SK-N-SH treated with all-trans-retinoic acid at 6 μM for 48 hours (cell line): ENCODE results near the gene RTRAF.

Experiments used
- ATAC-seq: fragments of 200-7000 bp; cut with Tn5 transposase; 3 replicates; pipeline ENCODE4 v1.9.1; 2020; ENCODE audit warnings: mild to moderate bottlenecking, moderate library complexity
- ARNTL ChIP-seq: fragments of 450-650 bp; formaldehyde crosslinking; IDR thresholded peaks from 2 replicates; pipeline ENCODE4 v1.5.0; 2020; ENCODE audit warnings: low read depth, mild to moderate bottlenecking, moderate library complexity, borderline replicate concordance
- CSDC2 ChIP-seq: fragments of 250-450 bp; sonication (Bioruptor Pico); IDR thresholded peaks from 2 replicates; pipeline ENCODE4 v1.5.0; 2020; ENCODE audit warnings: mild to moderate bottlenecking, moderate library complexity
- ESRRG ChIP-seq: fragments of 250-450 bp; sonication (Bioruptor Pico); IDR thresholded peaks from 2 replicates; pipeline ENCODE4 v1.6.1; 2021; ENCODE audit warnings: mild to moderate bottlenecking
- GLIS3 ChIP-seq: fragments of 250-450 bp; sonication (Bioruptor Pico); IDR thresholded peaks from 2 replicates; pipeline ENCODE4 v1.5.0; 2020; ENCODE audit warnings: mild to moderate bottlenecking, moderate library complexity
- PPARA ChIP-seq: fragments of 250-450 bp; sonication (Bioruptor Pico); IDR thresholded peaks from 2 replicates; pipeline ENCODE4 v1.5.0; 2020; ENCODE audit warnings: mild to moderate bottlenecking, borderline replicate concordance
- RARB ChIP-seq: fragments of 250-450 bp; sonication (Bioruptor Pico); IDR thresholded peaks from 2 replicates; pipeline ENCODE4 v1.8.0; 2021; ENCODE audit warnings: mild to moderate bottlenecking, moderate library complexity
- SNAI2 ChIP-seq: fragments of 250-450 bp; sonication (Bioruptor Pico); IDR thresholded peaks from 2 replicates; pipeline ENCODE4 v1.5.0; 2020; ENCODE audit warnings: mild to moderate bottlenecking, moderate library complexity
- TOX ChIP-seq: fragments of 250-450 bp; sonication (Bioruptor Pico); IDR thresholded peaks from 2 replicates; pipeline ENCODE4 v1.8.0; 2021; ENCODE audit warnings: mild to moderate bottlenecking, moderate library complexity, borderline replicate concordance
- ZC3H10 ChIP-seq: fragments of 250-450 bp; sonication (Bioruptor Pico); IDR thresholded peaks from 2 replicates; pipeline ENCODE4 v1.5.1; 2021; ENCODE audit warnings: mild to moderate bottlenecking, moderate library complexity
- ZFP3 ChIP-seq: fragments of 250-450 bp; sonication (Bioruptor Pico); IDR thresholded peaks from 2 replicates; pipeline ENCODE4 v1.5.0; 2020; ENCODE audit warnings: mild to moderate bottlenecking, moderate library complexity
- ZFP30 ChIP-seq: fragments of 450-650 bp; formaldehyde crosslinking; IDR thresholded peaks from 2 replicates; pipeline ENCODE4 v1.5.0; 2022; ENCODE audit warnings: mild to moderate bottlenecking, moderate library complexity
- ZNF565 ChIP-seq: fragments of 450-650 bp; formaldehyde crosslinking; conservative IDR thresholded peaks from 2 replicates; pipeline ENCODE4 v1.5.0; 2020; ENCODE audit warnings: low read depth, mild to moderate bottlenecking, moderate library complexity
- TF ChIP-seq, protein P1 (sequence below): fragments of 250-450 bp; sonication (Bioruptor Pico); IDR thresholded peaks from 2 replicates; pipeline ENCODE4 v1.8.0; 2021; ENCODE audit warnings: low read depth, mild to moderate bottlenecking, moderate library complexity, borderline replicate concordance
- TF ChIP-seq, protein P2 (sequence below): fragments of 250-450 bp; sonication (Bioruptor Pico); IDR thresholded peaks from 2 replicates; pipeline ENCODE4 v1.8.0; 2020; ENCODE audit warnings: mild to moderate bottlenecking, moderate library complexity, borderline replicate concordance
- TF ChIP-seq, protein P3 (sequence below): fragments of 250-450 bp; sonication (Bioruptor Pico); IDR thresholded peaks from 2 replicates; pipeline ENCODE4 v1.5.1; 2020; ENCODE audit warnings: low read depth, mild to moderate bottlenecking, moderate library complexity
- TF ChIP-seq, protein P4 (sequence below): fragments of 250-450 bp; sonication (Bioruptor Pico); IDR thresholded peaks from 2 replicates; pipeline ENCODE4 v1.5.1; 2021; ENCODE audit warnings: mild to moderate bottlenecking, moderate library complexity

Gene RTRAF

DNA sequence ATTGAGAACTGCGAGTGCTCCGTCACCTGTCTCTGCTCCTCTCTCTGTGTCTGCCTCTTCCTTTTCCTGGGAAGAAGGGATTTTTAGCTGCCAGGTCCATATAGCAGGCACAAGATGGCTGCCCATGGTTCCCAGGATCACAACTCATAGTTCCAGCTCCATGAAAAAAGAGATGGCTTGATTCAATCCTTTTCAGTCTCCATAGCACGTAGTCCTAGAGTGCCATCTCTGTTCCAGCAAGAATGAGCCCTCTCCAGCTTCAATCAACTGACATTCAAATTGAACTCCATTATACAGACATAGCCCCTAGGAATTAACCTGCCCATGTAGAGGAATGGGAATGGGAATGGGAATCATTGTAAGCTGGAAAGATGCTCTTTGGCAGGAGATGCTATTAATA, 34.7 kb upstream of the RTRAF start:
- ATAC-seq = no peak
- TF ChIP-seq, protein P1, sequence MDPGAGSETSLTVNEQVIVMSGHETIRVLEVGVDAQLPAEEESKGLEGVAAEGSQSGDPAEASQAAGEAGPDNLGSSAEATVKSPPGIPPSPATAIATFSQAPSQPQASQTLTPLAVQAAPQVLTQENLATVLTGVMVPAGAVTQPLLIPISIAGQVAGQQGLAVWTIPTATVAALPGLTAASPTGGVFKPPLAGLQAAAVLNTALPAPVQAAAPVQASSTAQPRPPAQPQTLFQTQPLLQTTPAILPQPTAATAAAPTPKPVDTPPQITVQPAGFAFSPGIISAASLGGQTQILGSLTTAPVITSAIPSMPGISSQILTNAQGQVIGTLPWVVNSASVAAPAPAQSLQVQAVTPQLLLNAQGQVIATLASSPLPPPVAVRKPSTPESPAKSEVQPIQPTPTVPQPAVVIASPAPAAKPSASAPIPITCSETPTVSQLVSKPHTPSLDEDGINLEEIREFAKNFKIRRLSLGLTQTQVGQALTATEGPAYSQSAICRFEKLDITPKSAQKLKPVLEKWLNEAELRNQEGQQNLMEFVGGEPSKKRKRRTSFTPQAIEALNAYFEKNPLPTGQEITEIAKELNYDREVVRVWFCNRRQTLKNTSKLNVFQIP = no peak
- TF ChIP-seq ZC3H10 (CRISPR knock-in tag) (no peak), ZNF565 (CRISPR knock-in tag) (no peak)

DNA sequence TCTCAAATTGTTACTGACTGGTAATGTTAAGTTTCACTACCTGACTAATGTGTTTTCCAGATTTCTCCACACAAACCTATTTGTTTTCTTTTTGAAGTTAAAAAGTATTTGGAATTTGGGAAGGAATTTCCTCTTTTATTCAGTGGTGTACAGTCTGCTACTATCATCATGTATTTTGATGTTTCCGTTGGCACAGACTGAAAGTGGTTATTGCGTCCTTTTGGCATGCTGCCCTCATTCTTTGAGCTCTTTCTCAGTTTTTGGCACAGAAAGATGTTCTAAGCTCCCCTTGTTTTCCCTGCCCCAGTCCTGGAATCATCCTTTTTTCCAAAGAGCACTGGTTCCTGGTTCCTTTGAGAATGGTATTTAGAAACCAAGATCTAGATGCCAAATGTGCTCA, 31.4 kb upstream of the RTRAF start:
- no peak for ATAC-seq
- TF ChIP-seq GLIS3 (CRISPR knock-in tag) (no peak), ZNF565 (CRISPR knock-in tag) (no peak), TOX (no peak), ZC3H10 (CRISPR knock-in tag) (no peak), ESRRG (CRISPR knock-in tag) (no peak), ZFP3 (CRISPR knock-in tag) (no peak), RARB (CRISPR knock-in tag) (no peak), SNAI2 (no peak), ZFP30 (CRISPR knock-in tag) (no peak)
- TF ChIP-seq, protein P2, sequence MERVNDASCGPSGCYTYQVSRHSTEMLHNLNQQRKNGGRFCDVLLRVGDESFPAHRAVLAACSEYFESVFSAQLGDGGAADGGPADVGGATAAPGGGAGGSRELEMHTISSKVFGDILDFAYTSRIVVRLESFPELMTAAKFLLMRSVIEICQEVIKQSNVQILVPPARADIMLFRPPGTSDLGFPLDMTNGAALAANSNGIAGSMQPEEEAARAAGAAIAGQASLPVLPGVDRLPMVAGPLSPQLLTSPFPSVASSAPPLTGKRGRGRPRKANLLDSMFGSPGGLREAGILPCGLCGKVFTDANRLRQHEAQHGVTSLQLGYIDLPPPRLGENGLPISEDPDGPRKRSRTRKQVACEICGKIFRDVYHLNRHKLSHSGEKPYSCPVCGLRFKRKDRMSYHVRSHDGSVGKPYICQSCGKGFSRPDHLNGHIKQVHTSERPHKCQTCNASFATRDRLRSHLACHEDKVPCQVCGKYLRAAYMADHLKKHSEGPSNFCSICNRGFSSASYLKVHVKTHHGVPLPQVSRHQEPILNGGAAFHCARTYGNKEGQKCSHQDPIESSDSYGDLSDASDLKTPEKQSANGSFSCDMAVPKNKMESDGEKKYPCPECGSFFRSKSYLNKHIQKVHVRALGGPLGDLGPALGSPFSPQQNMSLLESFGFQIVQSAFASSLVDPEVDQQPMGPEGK (CRISPR knock-in tag) = no peak
- TF ChIP-seq, protein P3, sequence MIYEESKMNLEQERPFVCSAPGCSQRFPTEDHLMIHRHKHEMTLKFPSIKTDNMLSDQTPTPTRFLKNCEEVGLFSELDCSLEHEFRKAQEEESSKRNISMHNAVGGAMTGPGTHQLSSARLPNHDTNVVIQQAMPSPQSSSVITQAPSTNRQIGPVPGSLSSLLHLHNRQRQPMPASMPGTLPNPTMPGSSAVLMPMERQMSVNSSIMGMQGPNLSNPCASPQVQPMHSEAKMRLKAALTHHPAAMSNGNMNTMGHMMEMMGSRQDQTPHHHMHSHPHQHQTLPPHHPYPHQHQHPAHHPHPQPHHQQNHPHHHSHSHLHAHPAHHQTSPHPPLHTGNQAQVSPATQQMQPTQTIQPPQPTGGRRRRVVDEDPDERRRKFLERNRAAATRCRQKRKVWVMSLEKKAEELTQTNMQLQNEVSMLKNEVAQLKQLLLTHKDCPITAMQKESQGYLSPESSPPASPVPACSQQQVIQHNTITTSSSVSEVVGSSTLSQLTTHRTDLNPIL (CRISPR knock-in tag) = no peak
- TF ChIP-seq, all 23 proteins: peak for 0

DNA sequence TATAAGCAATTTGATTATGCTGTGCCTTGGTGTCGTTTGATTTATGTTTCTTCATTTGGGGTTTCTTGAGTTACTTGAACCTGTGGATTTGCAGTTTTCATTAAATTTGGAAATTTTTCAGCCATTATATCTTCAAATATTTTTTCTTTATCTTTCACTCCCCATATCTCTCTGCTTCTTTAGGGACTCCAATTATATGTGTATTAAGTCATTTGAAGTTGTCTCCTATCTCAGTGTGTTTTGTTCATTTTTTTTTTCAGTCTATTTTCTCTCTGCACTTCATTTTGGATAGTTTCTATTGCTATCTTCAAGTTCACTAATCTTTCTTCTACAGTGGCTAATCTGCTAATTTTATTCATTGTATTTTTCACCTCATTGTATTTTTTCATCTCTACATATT, 29.4 kb upstream of the RTRAF start:
- ATAC-seq = no peak
- TF ChIP-seq CSDC2 (CRISPR knock-in tag) (no peak), ZNF565 (CRISPR knock-in tag) (no peak), TOX (no peak), GLIS3 (CRISPR knock-in tag) (no peak)
- TF ChIP-seq, protein P4, sequence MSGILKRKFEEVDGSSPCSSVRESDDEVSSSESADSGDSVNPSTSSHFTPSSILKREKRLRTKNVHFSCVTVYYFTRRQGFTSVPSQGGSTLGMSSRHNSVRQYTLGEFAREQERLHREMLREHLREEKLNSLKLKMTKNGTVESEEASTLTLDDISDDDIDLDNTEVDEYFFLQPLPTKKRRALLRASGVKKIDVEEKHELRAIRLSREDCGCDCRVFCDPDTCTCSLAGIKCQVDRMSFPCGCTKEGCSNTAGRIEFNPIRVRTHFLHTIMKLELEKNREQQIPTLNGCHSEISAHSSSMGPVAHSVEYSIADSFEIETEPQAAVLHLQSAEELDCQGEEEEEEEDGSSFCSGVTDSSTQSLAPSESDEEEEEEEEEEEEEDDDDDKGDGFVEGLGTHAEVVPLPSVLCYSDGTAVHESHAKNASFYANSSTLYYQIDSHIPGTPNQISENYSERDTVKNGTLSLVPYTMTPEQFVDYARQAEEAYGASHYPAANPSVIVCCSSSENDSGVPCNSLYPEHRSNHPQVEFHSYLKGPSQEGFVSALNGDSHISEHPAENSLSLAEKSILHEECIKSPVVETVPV (CRISPR knock-in tag) = no peak
- TF ChIP-seq, protein P2 (CRISPR knock-in tag) = no peak
- TF ChIP-seq, all 23 proteins: peak for 0

DNA sequence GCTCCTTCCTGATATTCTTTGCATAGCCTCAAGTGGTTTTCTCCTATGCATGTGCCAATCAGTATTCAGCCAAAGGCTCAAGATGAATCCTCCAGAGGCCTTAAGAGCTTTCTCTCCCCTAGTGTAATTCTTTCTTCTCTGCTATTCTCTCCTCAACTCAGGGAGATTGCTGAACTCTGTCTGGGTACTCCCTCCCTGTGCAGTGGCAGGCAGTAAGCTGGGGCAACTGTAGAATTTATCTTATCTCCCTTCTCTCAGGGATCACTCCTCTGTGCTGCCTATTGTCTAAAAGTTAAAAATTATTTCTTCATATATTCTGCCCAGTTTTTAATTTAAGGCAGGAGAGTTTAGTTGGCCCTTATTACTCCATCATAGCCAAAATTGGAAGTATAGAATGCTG, 28.5 kb upstream of the RTRAF start:
- TF ChIP-seq, protein P1 = no peak
- TF ChIP-seq ZFP30 (CRISPR knock-in tag) (no peak), ARNTL (CRISPR knock-in tag) (no peak), RARB (CRISPR knock-in tag) (no peak), PPARA (no peak)
- TF ChIP-seq, protein P3 (CRISPR knock-in tag) = no peak
- no peak for ATAC-seq
